ENCODE measurements around the gene KIAA0753. TPM values are rescaled to one million over a fixed set of nuclear protein-coding genes. Genes with fewer than 3 reads are reported as not detected.
"Not testable (repeated sequence)": the region's sequence is repeated elsewhere in the genome, so short reads cannot be mapped to it uniquely, and the experiment has no call there.

KIAA0753 gene
- total and polyA plus RNA-seq, 4 donors = 5.3 to 31.9 (median 12.8) TPM

GRCh38 chr17:6661464-6661848, 20.9 kb upstream of the KIAA0753 start:
- H3K36me3 ChIP-seq (ENCODE audit: control insufficient read depth in 4 of 4, insufficient read depth in 4 of 4, low read length in 4 of 4) = no peaks in the 10 kb centered on the region
- DNase-seq (no peak), ATAC-seq (ENCODE audit: insufficient read depth, low FRiP score) (no peak)
- WGBS, 2 donors = 82 to 84% methylated on average over 2 of the region's 2 CpGs
- no peak overlapping the region for H3K27ac ChIP-seq (ENCODE audit: low read depth in 1 of 2, low read length in 1 of 2)
- H3K9me3 ChIP-seq (ENCODE audit: control insufficient read depth in 4 of 4, insufficient read depth in 3 of 4, low read length in 3 of 4) = no peaks in the 10 kb centered on the region
- TF ChIP-seq CTCF (IDR thresholded peaks at IDR 0.05; ENCODE audit: control extremely low read depth, extremely low read depth) = no peak
- H3K9ac ChIP-seq (ENCODE audit: insufficient read depth in 1 of 2, low read length in 2 of 2) = no peak overlapping the region
- H3K27me3 ChIP-seq (ENCODE audit: control insufficient read depth in 3 of 3, insufficient read depth in 3 of 3, low read length in 2 of 3) = peaks cover 0 to 8% (median 7%) of the 10 kb centered on the region in 3 donors
- H3K4me3 ChIP-seq = no peak overlapping the region
- H3K4me1 ChIP-seq (ENCODE audit: control insufficient read depth in 5 of 5, insufficient read depth in 5 of 5, low read length in 5 of 5) = no peaks in the 10 kb centered on the region

GRCh38 chr17:6660805-6661463, 20.4 kb upstream of the KIAA0753 start:
- no peak for TF ChIP-seq CTCF (IDR thresholded peaks at IDR 0.05; ENCODE audit: control extremely low read depth, extremely low read depth)
- H3K9ac ChIP-seq (ENCODE audit: insufficient read depth in 1 of 2, low read length in 2 of 2) = no peak overlapping the region
- H3K4me1 ChIP-seq (ENCODE audit: control insufficient read depth in 5 of 5, insufficient read depth in 5 of 5, low read length in 5 of 5) = no peaks in the 10 kb centered on the region
- no peak overlapping the region for H3K27ac ChIP-seq (ENCODE audit: low read depth in 1 of 2, low read length in 1 of 2)
- H3K27me3 ChIP-seq (ENCODE audit: control insufficient read depth in 3 of 3, insufficient read depth in 3 of 3, low read length in 2 of 3) = peaks cover 0 to 8% (median 7%) of the 10 kb centered on the region in 3 donors
- 19 to 39% methylated on average over 11 of the region's 11 CpGs for whole genome bisulfite sequencing, 2 donors
- H3K9me3 ChIP-seq (ENCODE audit: control insufficient read depth in 4 of 4, insufficient read depth in 3 of 4, low read length in 3 of 4) = no peaks in the 10 kb centered on the region
- no peak overlapping the region for H3K4me3 ChIP-seq
- DNase-seq (no peak), ATAC-seq (ENCODE audit: insufficient read depth, low FRiP score) (no peak)
- no peaks in the 10 kb centered on the region for H3K36me3 ChIP-seq (ENCODE audit: control insufficient read depth in 4 of 4, insufficient read depth in 4 of 4, low read length in 4 of 4)

GRCh38 chr17:6660101-6660500, 19.6 kb upstream of the KIAA0753 start:
- no peak overlapping the region for H3K27ac ChIP-seq (ENCODE audit: low read depth in 1 of 2, low read length in 1 of 2)
- H3K36me3 ChIP-seq (ENCODE audit: control insufficient read depth in 4 of 4, insufficient read depth in 4 of 4, low read length in 4 of 4) = no peaks in the 10 kb centered on the region
- H3K4me1 ChIP-seq (ENCODE audit: control insufficient read depth in 5 of 5, insufficient read depth in 5 of 5, low read length in 5 of 5) = peaks cover 0 to 5% (median 2%) of the 10 kb centered on the region in 5 donors
- ATAC-seq (ENCODE audit: insufficient read depth, low FRiP score) (no peak), DNase-seq (no peak)
- H3K4me3 ChIP-seq = no peak overlapping the region
- TF ChIP-seq CTCF (IDR thresholded peaks at IDR 0.05; ENCODE audit: control extremely low read depth, extremely low read depth) = no peak
- 54 to 68% methylated on average over 9 of the region's 9 CpGs for WGBS, 2 donors
- H3K27me3 ChIP-seq (ENCODE audit: control insufficient read depth in 3 of 3, insufficient read depth in 3 of 3, low read length in 2 of 3) = peaks cover 0 to 15% (median 12%) of the 10 kb centered on the region in 3 donors
- no peak overlapping the region for H3K9ac ChIP-seq (ENCODE audit: insufficient read depth in 1 of 2, low read length in 2 of 2)
- H3K9me3 ChIP-seq (ENCODE audit: control insufficient read depth in 4 of 4, insufficient read depth in 3 of 4, low read length in 3 of 4) = no peaks in the 10 kb centered on the region

GRCh38 chr17:6658411-6658810, 17.9 kb upstream of the KIAA0753 start:
- peaks cover 0 to 27% (median 27%) of the 10 kb centered on the region in 3 donors for H3K27me3 ChIP-seq (ENCODE audit: control insufficient read depth in 3 of 3, insufficient read depth in 3 of 3, low read length in 2 of 3)
- H3K4me3 ChIP-seq; DNase-seq; ATAC-seq (ENCODE audit: insufficient read depth, low FRiP score); H3K27ac ChIP-seq (ENCODE audit: low read depth in 1 of 2, low read length in 1 of 2); H3K9ac ChIP-seq (ENCODE audit: insufficient read depth in 1 of 2, low read length in 2 of 2); H3K36me3 ChIP-seq (ENCODE audit: control insufficient read depth in 4 of 4, insufficient read depth in 4 of 4, low read length in 4 of 4); H3K9me3 ChIP-seq (ENCODE audit: control insufficient read depth in 4 of 4, insufficient read depth in 3 of 4, low read length in 3 of 4): not testable (repeated sequence)
- peaks cover 0 to 14% (median 6%) of the 10 kb centered on the region in 5 donors for H3K4me1 ChIP-seq (ENCODE audit: control insufficient read depth in 5 of 5, insufficient read depth in 5 of 5, low read length in 5 of 5)
- WGBS, 2 donors = 96 to 97% methylated on average over 2 of the region's 5 CpGs
